BLaER1 (cell line): ENCODE results near the gene GTSE1.
A peak's percentile ranks its signal among the peaks of the same experiment; 100 is the strongest.

ENCODE experiments used
- H3K27ac ChIP-seq: shearing (Covaris generic); formaldehyde crosslinking; 2 replicates; pipeline ENCODE4 v1.8.1; 2022
- H3K27me3 ChIP-seq: shearing (Covaris generic); formaldehyde crosslinking; 2 replicates; pipeline ENCODE4 v1.8.1; 2022
- H3K36me3 ChIP-seq: shearing (Covaris generic); formaldehyde crosslinking; 2 replicates; pipeline ENCODE4 v1.8.1; 2022
- H3K4me1 ChIP-seq: shearing (Covaris generic); formaldehyde crosslinking; 2 replicates; pipeline ENCODE4 v1.8.1; 2022
- H3K4me2 ChIP-seq: shearing (Covaris generic); formaldehyde crosslinking; 2 replicates; pipeline ENCODE4 v1.8.1; 2022
- H3K4me3 ChIP-seq: shearing (Covaris generic); formaldehyde crosslinking; 2 replicates; pipeline ENCODE4 v1.8.1; 2022
- H3K9ac ChIP-seq: shearing (Covaris generic); formaldehyde crosslinking; 2 replicates; pipeline ENCODE4 v1.8.1; 2022
- H3K9me3 ChIP-seq: shearing (Covaris generic); formaldehyde crosslinking; 2 replicates; pipeline ENCODE4 v1.8.1; 2022
- H4K20me1 ChIP-seq: shearing (Covaris generic); formaldehyde crosslinking; 2 replicates; pipeline ENCODE4 v1.8.1; 2022
- Cebpa-rat ChIP-seq: shearing (Covaris generic); IDR thresholded peaks from 2 replicates; pipeline ENCODE4 v1.8.1; 2022

GTSE1 gene

GRCh38 chr22:46322711-46323110, 26.0 kb downstream of the GTSE1 start:
- no peak overlapping the region for H3K4me2 ChIP-seq
- no peak overlapping the region for H3K4me3 ChIP-seq
- no peak overlapping the region for H3K9ac ChIP-seq
- no peak for TF ChIP-seq Cebpa-rat
- peaks cover 41% of the 10 kb centered on the region; the same call in 1 of the 2 replicates for H4K20me1 ChIP-seq
- H3K9me3 ChIP-seq: no peaks in the 10 kb centered on the region
- H3K4me1 ChIP-seq: no peaks in the 10 kb centered on the region
- H3K27ac ChIP-seq: no peak overlapping the region
- no peaks in the 10 kb centered on the region for H3K27me3 ChIP-seq
- peaks cover 100% of the 10 kb centered on the region for H3K36me3 ChIP-seq

GRCh38 chr22:46323162-46323561, 26.5 kb downstream of the GTSE1 start:
- H4K20me1 ChIP-seq: peaks cover 41% of the 10 kb centered on the region; the same call in 1 of the 2 replicates
- no peak overlapping the region for H3K4me2 ChIP-seq
- H3K36me3 ChIP-seq: peaks cover 100% of the 10 kb centered on the region
- no peaks in the 10 kb centered on the region for H3K27me3 ChIP-seq
- H3K9me3 ChIP-seq: no peaks in the 10 kb centered on the region
- no peaks in the 10 kb centered on the region for H3K4me1 ChIP-seq
- no peak overlapping the region for H3K27ac ChIP-seq
- H3K9ac ChIP-seq: no peak overlapping the region
- no peak for TF ChIP-seq Cebpa-rat
- no peak overlapping the region for H3K4me3 ChIP-seq

GRCh38 chr22:46326066-46326680, 29.5 kb downstream of the GTSE1 start:
- Histone ChIP-seq H3K36me3 (peaks cover 100% of the 10 kb centered on the region), H3K9me3 (no peaks in the 10 kb centered on the region), H3K27me3 (no peaks in the 10 kb centered on the region), H3K4me3 (no peak overlapping the region), H3K9ac (no peak overlapping the region), H3K4me1 (no peaks in the 10 kb centered on the region), H3K27ac (no peak overlapping the region), H4K20me1 (peaks cover 18% of the 10 kb centered on the region; the same call in 1 of the 2 replicates), H3K4me2 (no peak overlapping the region)
- no peak for TF ChIP-seq Cebpa-rat

DNA sequence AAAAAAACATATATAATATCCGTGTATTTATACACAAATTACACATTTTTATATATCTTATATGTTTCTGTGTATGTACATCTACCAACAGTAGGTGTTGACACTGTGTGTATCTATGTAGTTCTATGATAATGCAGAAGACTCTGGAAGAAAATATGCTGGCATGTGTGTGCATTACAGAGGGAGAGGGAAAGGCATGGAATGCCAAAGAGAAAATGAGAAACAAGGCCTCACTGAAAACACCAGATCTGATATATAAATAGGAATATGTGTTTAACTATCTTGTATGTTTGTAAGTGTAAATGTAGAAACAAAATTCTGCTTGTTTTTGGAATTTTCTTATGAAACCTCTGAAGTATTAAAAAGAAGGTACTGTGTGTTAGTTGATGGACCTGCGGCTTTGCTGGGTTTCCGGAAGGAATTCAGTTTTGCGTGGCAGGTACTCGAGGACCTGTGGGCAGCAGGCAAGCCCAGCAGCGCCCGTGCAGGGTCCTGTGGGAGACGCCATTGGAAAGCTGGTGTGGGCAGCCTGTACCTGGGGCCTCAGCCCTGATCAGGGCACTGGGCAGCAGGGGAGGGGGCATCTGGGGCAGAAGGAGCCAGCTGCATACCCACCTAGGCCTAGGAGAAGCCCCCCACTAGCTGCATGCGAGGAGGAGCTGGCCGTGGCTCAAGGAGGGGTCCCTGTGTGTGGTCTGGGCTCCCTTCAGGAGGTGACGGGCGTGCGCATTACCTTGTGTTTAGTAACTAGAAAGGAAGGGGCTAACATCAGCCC, 31.2 kb downstream of the GTSE1 start:
- no peak overlapping the region for H3K27ac ChIP-seq
- no peaks in the 10 kb centered on the region for H3K9me3 ChIP-seq
- H3K4me3 ChIP-seq: no peak overlapping the region
- no peaks in the 10 kb centered on the region for H3K27me3 ChIP-seq
- TF ChIP-seq Cebpa-rat: no peak
- no peak overlapping the region for H3K4me2 ChIP-seq
- no peaks in the 10 kb centered on the region for H3K4me1 ChIP-seq
- no peak overlapping the region for H3K9ac ChIP-seq
- H4K20me1 ChIP-seq: peaks cover 5% of the 10 kb centered on the region; the same call in 1 of the 2 replicates
- H3K36me3 ChIP-seq: peaks cover 100% of the 10 kb centered on the region

DNA sequence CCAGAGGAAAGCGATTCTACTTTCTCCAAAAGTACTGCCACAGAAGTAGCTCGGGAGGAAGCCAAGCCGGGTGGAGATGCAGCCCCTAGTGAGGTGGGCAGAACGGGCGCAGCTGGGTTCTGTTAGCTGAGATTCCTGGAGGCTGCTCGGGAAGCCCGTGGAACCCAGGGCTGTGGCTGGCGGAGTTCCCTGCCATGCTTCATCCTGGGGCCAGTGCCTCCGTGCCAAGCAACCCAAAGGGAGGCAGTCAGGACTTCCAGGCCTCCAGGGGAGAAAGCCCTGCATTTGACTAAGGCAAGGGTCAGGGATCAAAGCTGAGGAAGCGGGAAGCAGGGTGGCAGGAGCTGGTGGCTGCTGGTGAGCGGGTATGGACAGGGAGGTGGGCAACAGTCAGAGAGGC, 32.1 kb downstream of the GTSE1 start:
- Histone ChIP-seq H3K36me3 (peaks cover 97% of the 10 kb centered on the region), H3K9me3 (no peaks in the 10 kb centered on the region), H3K4me3 (no peak overlapping the region), H3K27ac (no peak overlapping the region), H3K4me2 (no peak overlapping the region), H4K20me1 (no peaks in the 10 kb centered on the region), H3K4me1 (no peaks in the 10 kb centered on the region), H3K27me3 (no peaks in the 10 kb centered on the region), H3K9ac (no peak overlapping the region)
- no peak for TF ChIP-seq Cebpa-rat

- peaks cover 4% of the 10 kb centered on the region for H3K4me1 ChIP-seq
- no peaks in the 10 kb centered on the region for H3K27me3 ChIP-seq
- peaks cover 89% of the 10 kb centered on the region for H3K36me3 ChIP-seq
- no peaks in the 10 kb centered on the region for H3K9me3 ChIP-seq
- H3K4me3 ChIP-seq: no peak overlapping the region
- H4K20me1 ChIP-seq: no peaks in the 10 kb centered on the region
- no peak overlapping the region for H3K4me2 ChIP-seq
- no peak overlapping the region for H3K27ac ChIP-seq
- TF ChIP-seq Cebpa-rat: no peak
- H3K9ac ChIP-seq: no peak overlapping the region
Observed at GRCh38 chr22:46329616-46330015, 32.9 kb downstream of the GTSE1 start.

DNA sequence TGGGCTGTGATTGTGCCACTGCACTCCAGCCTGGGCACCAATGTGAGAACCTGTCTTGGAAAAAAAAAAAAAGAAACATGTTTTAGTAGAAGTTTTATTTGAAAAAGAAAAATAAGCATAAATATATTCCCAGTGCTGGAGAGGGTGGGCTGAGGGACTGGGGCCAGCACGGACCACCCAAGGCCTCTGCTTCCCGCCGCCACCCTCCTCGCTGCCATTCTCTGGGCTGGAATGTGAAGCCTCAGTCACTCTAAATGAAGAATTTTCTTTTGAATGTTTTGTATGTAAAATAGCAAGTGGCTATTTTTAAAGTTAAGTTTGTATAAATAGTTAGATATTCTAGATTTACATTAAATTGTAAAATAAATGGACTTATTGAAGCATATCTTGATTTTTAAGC, 33.8 kb downstream of the GTSE1 start:
- Histone ChIP-seq H3K36me3 (peaks cover 81% of the 10 kb centered on the region), H3K27ac (no peak overlapping the region)

GRCh38 chr22:46331496-46331895, 34.8 kb downstream of the GTSE1 start:
- Histone ChIP-seq H4K20me1 (peaks cover 8% of the 10 kb centered on the region), H3K36me3 (peaks cover 70% of the 10 kb centered on the region), H3K9ac (no peak overlapping the region), H3K4me1 (peaks cover 14% of the 10 kb centered on the region), H3K4me3 (no peak overlapping the region), H3K4me2 (no peak overlapping the region), H3K9me3 (no peaks in the 10 kb centered on the region), H3K27me3 (no peaks in the 10 kb centered on the region), H3K27ac (no peak overlapping the region)
- no peak for TF ChIP-seq Cebpa-rat

More for the DNA sequence above, 33.8 kb downstream of the GTSE1 start:
- Histone ChIP-seq H3K4me3 (no peak overlapping the region), H3K9ac (no peak overlapping the region), H3K4me1 (peaks cover 10% of the 10 kb centered on the region), H3K4me2 (no peak overlapping the region), H4K20me1 (no peaks in the 10 kb centered on the region), H3K27me3 (no peaks in the 10 kb centered on the region), H3K9me3 (no peaks in the 10 kb centered on the region)
- no peak for TF ChIP-seq Cebpa-rat

DNA sequence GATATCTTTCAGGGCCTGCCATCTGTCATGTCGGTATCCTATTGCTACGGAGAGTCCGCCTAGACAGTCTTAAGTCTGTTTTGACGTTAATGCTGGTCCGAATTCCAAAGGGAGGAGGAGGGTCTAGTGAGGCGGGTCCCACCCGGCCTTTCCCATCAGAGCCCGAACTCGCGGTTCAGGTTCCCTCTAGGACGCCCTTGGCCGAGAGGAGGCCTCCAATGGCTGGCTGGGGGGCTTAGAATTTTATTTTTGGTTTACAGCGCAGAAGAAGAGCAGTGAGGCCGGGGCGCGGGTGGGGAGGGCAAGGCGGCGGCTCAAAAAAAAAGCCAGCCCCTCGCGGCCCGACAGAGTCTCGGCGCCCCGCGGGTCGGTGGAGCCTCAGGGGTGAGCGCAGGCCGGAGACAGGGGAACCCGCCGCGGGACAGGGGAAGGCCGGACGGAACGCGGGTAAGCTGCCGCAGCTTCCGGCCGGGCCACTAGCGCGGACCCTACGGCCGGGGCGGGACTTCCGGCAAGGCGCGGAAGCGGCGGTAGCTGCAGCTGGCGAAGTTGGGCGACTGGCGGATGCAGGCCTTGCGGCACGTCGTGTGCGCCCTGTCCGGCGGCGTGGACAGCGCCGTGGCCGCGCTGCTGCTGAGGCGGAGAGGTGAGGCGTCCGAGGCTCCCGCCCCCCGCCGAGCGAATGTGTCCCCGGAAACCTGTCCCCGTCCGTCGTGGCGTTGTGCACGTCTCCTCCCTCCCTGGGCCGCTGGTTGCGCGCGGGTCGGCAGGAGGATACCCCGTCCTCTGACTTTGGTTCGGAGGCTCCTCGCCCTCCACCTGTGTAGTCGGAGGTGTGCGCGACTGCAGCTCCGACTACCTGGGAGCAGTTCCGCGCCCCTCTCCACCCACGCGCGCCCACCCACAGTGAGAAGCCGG, 38.8 kb downstream of the GTSE1 start, which contains the start of gene TRMU:
TRMU (plus strand) TSS at position 514 of the 918 bp plus-strand sequence; CDS start at position 565, 51 bp downstream.
- no peaks in the 10 kb centered on the region for H3K9me3 ChIP-seq
- H3K4me3 ChIP-seq: peak within 1 kb of the TSS; percentile 96
- no peaks in the 10 kb centered on the region for H3K27me3 ChIP-seq
- H3K27ac ChIP-seq: peak within 1 kb of the TSS; percentile 94
- peak within 1 kb of the TSS; percentile 85 for H3K9ac ChIP-seq
- peaks cover 47% of the 10 kb centered on the region for H4K20me1 ChIP-seq
- peaks cover 25% of the 10 kb centered on the region for H3K4me1 ChIP-seq
- peak within 1 kb of the TSS; percentile 93 for H3K4me2 ChIP-seq
- TF ChIP-seq Cebpa-rat: no peak
- H3K36me3 ChIP-seq: peaks cover 62% of the 10 kb centered on the region
